HS-5 (cell line): ENCODE measurements around the gene DTYMK.
"Not testable (repeated sequence)": the region's sequence is repeated elsewhere in the genome, so short reads cannot be mapped to it uniquely, and the experiment has no call there.

Source experiments
- DNase-seq: peaks from one replicate; pipeline ENCODE4 v3.0.0-alpha.2; 2012; ENCODE audit warnings: low read depth

Gene DTYMK

GRCh38 chr2:241686650-241687425 lies at the start of gene DTYMK:
TSS of gene DTYMK (minus strand) at chr2:241686815. CDS start at chr2:241686783, 32 bp downstream.
- DNase-seq, result peak; percentile 79

GRCh38 chr2:241736111-241736510 lies 49.5 kb upstream of the DTYMK start:
- no peak for DNase-seq

GRCh38 chr2:241734467-241735208 lies 48.0 kb upstream of the DTYMK start, which contains the start of gene D2HGDH:
TSS of gene D2HGDH (plus strand) at chr2:241734630. CDS start at chr2:241735225, 595 bp downstream.
- DNase-seq, result peak; percentile 30

- no peak for DNase-seq
These were observed 47.5 kb upstream of the DTYMK start for GRCh38 chr2:241734208-241734466.

- no peak for DNase-seq
These were observed 47.0 kb upstream of the DTYMK start for GRCh38 chr2:241733391-241734207.

GRCh38 chr2:241732513-241733186 lies 46.0 kb upstream of the DTYMK start:
- not testable (repeated sequence) for DNase-seq

GRCh38 chr2:241730671-241731293 lies 44.2 kb upstream of the DTYMK start:
- DNase-seq, result no peak

GRCh38 chr2:241729868-241730267 lies 43.3 kb upstream of the DTYMK start:
- DNase-seq, result no peak

- no peak for DNase-seq
These were observed 42.0 kb upstream of the DTYMK start for GRCh38 chr2:241728627-241729026.

GRCh38 chr2:241728000-241728399 lies 41.4 kb upstream of the DTYMK start:
- no peak for DNase-seq

GRCh38 chr2:241726459-241726858 lies 39.8 kb upstream of the DTYMK start:
- DNase-seq, result no peak

- no peak for DNase-seq
These were observed 38.6 kb upstream of the DTYMK start for GRCh38 chr2:241724975-241725870.

- no peak for DNase-seq
These were observed 37.8 kb upstream of the DTYMK start for GRCh38 chr2:241724259-241724974.

- DNase-seq, result no peak
These were observed 36.4 kb upstream of the DTYMK start for GRCh38 chr2:241722896-241723454.

- DNase-seq, result no peak
These were observed 35.2 kb upstream of the DTYMK start for GRCh38 chr2:241721852-241722251.

GRCh38 chr2:241720560-241720959 lies 33.9 kb upstream of the DTYMK start:
- no peak for DNase-seq

- no peak for DNase-seq
These were observed 33.5 kb upstream of the DTYMK start for GRCh38 chr2:241720099-241720498.

- no peak for DNase-seq
These were observed 32.5 kb upstream of the DTYMK start for GRCh38 chr2:241719093-241719492.

- no peak for DNase-seq
These were observed 22.3 kb upstream of the DTYMK start for GRCh38 chr2:241708879-241709278.

GRCh38 chr2:241706537-241706936 lies 19.9 kb upstream of the DTYMK start:
- no peak for DNase-seq
